Glomerular visceral epithelial cell (primary cell): ENCODE results near the gene ATP5MK.
"Not testable (repeated sequence)": the region's sequence is repeated elsewhere in the genome, so short reads cannot be mapped to it uniquely, and the experiment has no call there.

Experiments
- DNase-seq: peaks from one replicate; pipeline ENCODE4 v3.0.0-alpha.2; 2016; ENCODE audit errors: extremely low spot score

Gene ATP5MK

DNA sequence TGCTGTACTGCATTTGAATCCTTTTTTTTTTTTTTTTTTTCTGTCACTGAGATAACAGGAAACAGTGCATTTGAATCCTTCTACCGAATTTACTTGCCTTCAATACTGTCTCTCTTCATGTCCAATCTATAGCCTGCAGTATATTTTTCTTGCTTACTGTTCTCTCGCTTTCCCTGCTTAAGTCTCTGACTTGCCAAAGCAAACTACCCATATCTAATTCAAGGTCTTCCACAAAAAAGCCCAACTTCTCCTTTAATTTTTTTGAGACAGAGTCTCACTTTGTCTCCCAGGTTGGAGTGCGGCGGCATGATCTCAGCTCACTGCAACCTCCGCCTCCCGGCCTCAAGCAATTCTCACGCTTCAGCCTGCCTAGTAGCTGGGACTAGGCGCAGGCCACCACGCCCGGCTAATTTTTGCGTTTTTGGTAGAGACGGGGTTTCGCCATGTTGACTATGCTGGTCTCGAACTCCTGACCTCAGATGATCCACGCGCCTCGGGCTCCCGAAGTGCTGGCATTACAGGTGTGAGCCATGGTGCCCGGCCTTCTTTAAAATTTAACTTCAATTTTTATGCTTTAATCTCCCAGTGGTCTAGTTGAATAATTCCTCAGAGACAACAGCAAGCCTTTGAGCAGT, 1.0 kb upstream of the ATP5MK start:
- peak; percentile 24 for DNase-seq

- no peak for DNase-seq
These were observed 463 bp upstream of the ATP5MK start for GRCh38 chr10:103396789-103397087.

- peak; percentile 12 for DNase-seq
These were observed 565 bp downstream of the ATP5MK start for GRCh38 chr10:103395754-103396066.

DNA sequence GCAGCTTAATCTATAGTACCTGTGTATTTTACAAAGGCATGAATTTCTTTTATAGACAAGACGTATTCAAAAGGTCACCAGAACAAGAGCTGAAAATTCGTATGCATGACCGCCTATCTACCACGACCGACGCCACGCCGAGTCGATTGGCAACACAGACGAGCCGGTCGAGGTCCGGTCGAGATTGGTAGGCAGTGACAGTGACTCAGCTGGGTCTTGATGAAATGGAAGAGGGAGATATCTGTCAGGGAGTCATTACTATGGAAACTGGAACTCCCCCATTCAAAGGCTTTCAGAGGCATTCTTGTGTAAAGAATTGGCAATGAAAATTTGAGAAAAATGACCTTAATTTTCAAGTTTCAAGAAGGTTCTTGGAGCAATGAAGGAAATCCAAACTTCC, 2.1 kb downstream of the ATP5MK start:
- DNase-seq: no peak

DNA sequence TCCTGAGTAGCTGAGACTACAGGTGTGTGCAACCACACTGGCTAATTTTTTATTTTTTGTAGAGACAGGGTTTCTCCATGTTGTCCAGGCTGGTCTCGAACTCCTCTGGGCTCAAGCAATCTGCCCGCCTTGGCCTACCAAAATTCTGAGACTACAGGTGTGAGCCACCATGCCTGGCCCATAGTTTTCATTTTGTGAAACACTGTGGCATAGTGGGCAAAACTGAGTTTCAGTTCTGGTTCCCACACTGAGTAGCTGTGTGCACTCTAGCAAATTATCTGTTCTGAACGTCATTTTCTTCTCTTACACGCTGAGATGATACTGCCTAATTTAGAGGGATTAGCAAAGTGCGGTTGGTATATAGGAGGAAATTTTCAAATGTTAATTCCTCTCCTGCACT, 13.5 kb downstream of the ATP5MK start:
- no peak for DNase-seq

- no peak for DNase-seq
These were observed 22.0 kb downstream of the ATP5MK start for GRCh38 chr10:103374263-103374662.

- no peak for DNase-seq
These were observed 22.7 kb downstream of the ATP5MK start for GRCh38 chr10:103373544-103373943.

- DNase-seq: peak; percentile 95
These were observed 28.3 kb downstream of the ATP5MK start, which contains the start of gene TAF5 for GRCh38 chr10:103367782-103368518. TAF5 (plus strand) TSS chr10:103367976; CDS start chr10:103367990, 14 bp downstream.

GRCh38 chr10:103367379-103367781, 28.9 kb downstream of the ATP5MK start:
- DNase-seq: no peak

DNA sequence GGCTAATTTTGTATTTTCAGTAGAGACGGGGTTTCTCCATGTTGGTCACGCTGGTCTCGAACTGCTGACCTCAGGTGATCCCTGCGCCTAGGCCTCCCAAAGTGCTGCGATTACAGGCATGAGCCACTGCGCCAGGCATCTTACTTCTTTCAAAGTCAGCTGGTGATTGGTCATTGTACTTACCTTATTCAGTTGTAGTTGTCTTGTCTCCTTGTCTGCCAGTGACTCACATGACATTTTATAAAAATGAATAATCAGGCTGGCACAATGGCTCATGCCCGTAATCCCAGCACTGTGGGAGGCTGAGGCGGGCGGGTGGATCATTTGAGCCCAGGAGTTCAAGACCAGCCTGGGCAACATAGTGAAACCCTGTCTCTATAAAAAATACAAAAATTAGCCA, 35.5 kb downstream of the ATP5MK start:
- not testable (repeated sequence) for DNase-seq

DNA sequence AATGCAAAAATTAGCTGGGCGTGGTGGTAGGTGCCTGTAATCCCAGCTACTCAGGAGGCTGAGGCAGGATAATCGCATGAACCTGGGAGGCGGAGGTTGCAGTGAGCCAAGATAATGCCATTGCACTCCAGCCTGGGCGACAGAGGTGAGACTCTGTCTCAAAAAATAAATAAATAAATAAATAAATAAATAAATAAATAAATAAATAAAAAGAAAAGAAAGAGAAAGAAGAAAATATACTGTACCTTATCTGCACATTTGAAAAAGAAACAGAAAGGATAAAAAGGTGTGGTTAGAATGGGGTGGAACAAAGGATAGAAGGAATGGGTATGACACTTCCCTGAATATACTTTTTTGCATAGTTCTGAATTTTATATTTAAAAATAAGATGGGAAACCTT, 36.8 kb downstream of the ATP5MK start:
- DNase-seq: not testable (repeated sequence)

GRCh38 chr10:103355906-103356599, 40.2 kb downstream of the ATP5MK start:
- no peak for DNase-seq

- not testable (repeated sequence) for DNase-seq
These were observed 41.7 kb downstream of the ATP5MK start for GRCh38 chr10:103354567-103354966.

- no peak for DNase-seq
These were observed 43.0 kb downstream of the ATP5MK start for GRCh38 chr10:103353281-103353680.

DNA sequence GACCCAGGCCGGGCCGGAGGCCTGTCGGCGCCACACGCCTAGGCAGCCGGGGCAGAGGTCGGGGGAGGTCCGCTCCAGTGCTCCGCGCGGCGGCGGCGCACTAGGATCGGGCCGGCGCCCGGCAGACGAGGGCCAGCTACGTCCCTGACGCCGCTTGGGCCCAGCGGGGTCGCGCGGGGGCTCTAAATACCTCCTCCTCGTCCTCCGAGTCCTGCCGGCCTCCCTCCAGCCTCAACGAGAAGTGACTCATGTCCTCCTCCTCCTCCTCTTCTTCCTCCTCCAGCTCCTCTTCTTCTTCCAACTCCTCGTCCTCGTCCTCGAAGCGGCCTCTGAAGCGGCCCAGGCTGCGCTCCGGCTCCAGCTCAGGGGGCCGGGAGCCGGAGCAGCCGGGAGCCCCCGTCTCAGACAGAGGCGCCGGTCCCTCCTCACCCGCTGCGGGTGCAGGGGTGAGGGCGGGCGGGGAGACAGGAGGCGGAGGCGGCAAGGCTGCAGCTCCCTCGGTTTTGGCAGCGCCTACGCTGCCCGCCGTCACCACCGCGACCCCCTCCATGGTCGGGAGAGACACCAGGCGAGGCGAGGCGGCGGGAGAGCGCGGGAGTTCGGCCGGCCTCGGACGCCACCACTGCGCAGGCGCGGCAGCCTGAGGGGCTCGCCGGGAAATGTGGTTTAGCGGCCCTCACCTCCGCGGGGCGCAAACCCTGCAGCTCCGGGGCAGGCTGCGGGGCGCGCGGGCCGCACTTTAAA, 45.6 kb downstream of the ATP5MK start, which contains the start of gene PCGF6:
Gene PCGF6, minus strand, starts transcription at position 624 of the 744 bp plus-strand sequence. Its CDS starts 74 bp downstream, at position 550.
- DNase-seq: peak; percentile 89

- DNase-seq: no peak
These were observed 46.1 kb downstream of the ATP5MK start for GRCh38 chr10:103350175-103350516.
